Fibroblast of skin of abdomen (primary cell): ENCODE data around the gene PHACTR3.
"Not testable (repeated sequence)": the region's sequence is repeated elsewhere in the genome, so short reads cannot be mapped to it uniquely, and the experiment has no call there.

Source experiments
- DNase-seq: peaks from one replicate; pipeline ENCODE4 v3.0.0-alpha.2; 2013

PHACTR3 gene

GRCh38 chr20:59890035-59890434 is 285.7 kb downstream of the PHACTR3 start:
- DNase-seq = not testable (repeated sequence)

- no peak for DNase-seq
Observed at GRCh38 chr20:59891581-59891980, 287.2 kb downstream of the PHACTR3 start.

GRCh38 chr20:59895908-59896307 is 291.6 kb downstream of the PHACTR3 start:
- no peak for DNase-seq
